ENCODE data around the gene MANF. TPM values are rescaled to one million over a fixed set of nuclear protein-coding genes. Genes with fewer than 3 reads are reported as not detected.

Gene MANF
- total and polyA plus RNA-seq, 2 of the 4 experiments (the other 2 are of a cell fraction) = 65.4 to 122 TPM

DNA sequence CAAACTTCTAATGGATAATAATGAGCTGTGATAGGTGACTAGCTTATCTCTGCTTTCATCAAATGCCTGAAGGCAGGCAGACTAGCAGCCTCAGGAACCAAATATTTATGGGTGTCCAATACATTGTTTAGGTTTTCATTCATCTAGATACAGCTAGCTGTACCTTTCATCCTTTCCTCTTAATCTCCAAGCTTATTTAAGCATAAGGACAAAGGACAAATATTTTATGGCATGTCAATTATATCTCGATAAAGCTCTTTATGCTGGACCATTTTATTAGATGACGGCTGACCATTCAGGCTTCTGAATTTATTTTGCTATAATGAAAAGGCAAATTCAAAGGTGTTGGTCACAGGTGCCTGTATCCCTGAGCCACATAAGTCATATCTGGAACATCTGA, 22.9 kb downstream of the MANF start:
- WGBS, 2 experiments (ENCODE audit: extremely low coverage in 2 of 2, insufficient read length in 1 of 2) = no CpG with 5 or more reads among the region's 2 CpGs
- ATAC-seq (ENCODE audit: low read depth) (no peak), DNase-seq (no peak)
- peaks cover 4% of the 10 kb centered on the region; the same call in 1 of the 2 replicates for H4K20me1 ChIP-seq (ENCODE audit: insufficient read depth, low read length)
- no peak overlapping the region for H2BK5ac ChIP-seq (ENCODE audit: low read depth, low read length, poor library complexity, severe bottlenecking)
- H3K14ac ChIP-seq (replicated peaks; ENCODE audit: low read depth, low read length) = no peak overlapping the region
- no peak overlapping the region for H2AK5ac ChIP-seq (ENCODE audit: low read depth, low read length)
- no peaks in the 10 kb centered on the region for H3K4me1 ChIP-seq (ENCODE audit: control insufficient read depth, insufficient read depth, low read length)
- peaks cover 6% of the 10 kb centered on the region; the same call in 1 of the 2 replicates for H3K9me1 ChIP-seq (ENCODE audit: insufficient read depth, low read length)
- no TSS peak for BruUV-seq (replicated peaks)
- H3K27me3 ChIP-seq (ENCODE audit: control insufficient read depth, insufficient read depth, low read length) = no peaks in the 10 kb centered on the region
- no peak overlapping the region for H3K4ac ChIP-seq (ENCODE audit: low read depth, low read length)
- H2AK9ac ChIP-seq (replicated peaks; ENCODE audit: low read depth, low read length, poor library complexity) = no peak overlapping the region
- dilution Hi-C loops (cut with HindIII; ENCODE audit: low sequenced_read_pairs, unreplicated experiment) (no loop called here), in situ Hi-C loops (cut with MboI; ENCODE audit: low sequenced_read_pairs) (no loop called here), intact Hi-C loops (cut with micrococcal nuclease) (no loop called here)
- no peak overlapping the region for H3K4me2 ChIP-seq (ENCODE audit: low read depth, low read length)
- H3K4me3 ChIP-seq (ENCODE audit: insufficient read depth, low read depth, low read length) = no peak overlapping the region
- H3K9me3 ChIP-seq (ENCODE audit: control insufficient read depth, insufficient read depth, low read length) = no peaks in the 10 kb centered on the region
- ChIA-PET POLR2A (ENCODE audit: unreplicated experiment) (no interaction called here), CTCF (interaction anchor here (1.0 to 1.1 kb wide), 2 partner anchors 9 to 232 kb away, joined by 3 to 4 read pairs; no protein-coding TSS in a partner anchor)
- no peak overlapping the region for H3K56ac ChIP-seq (ENCODE audit: extremely low read depth, insufficient read depth, low read length)
- no peak overlapping the region for H3K9ac ChIP-seq (ENCODE audit: low read depth, low read length)
- peaks cover 16 to 18% of the 10 kb centered on the region in 2 experiments; a peak in 3 of 4 replicates for H3K79me1 ChIP-seq (ENCODE audit: low read depth in 1 of 2, low read length in 2 of 2)
- H4K8ac ChIP-seq (ENCODE audit: low read depth in 2 of 2, low read length in 2 of 2) = no peak overlapping the region
- no peak overlapping the region for H2BK20ac ChIP-seq (ENCODE audit: low read depth, low read length)
- no peak overlapping the region for H4K5ac ChIP-seq (ENCODE audit: low read depth, low read length)
- peaks cover 18% of the 10 kb centered on the region for H3K36me3 ChIP-seq (ENCODE audit: control insufficient read depth, insufficient read depth, low read length)
- H4K91ac ChIP-seq (ENCODE audit: insufficient read depth, low read depth, low read length) = no peak overlapping the region
- H2AFZ ChIP-seq (replicated peaks; ENCODE audit: low read length, poor library complexity) = no peak overlapping the region
- H3K27ac ChIP-seq (ENCODE audit: insufficient read depth, low read length) = no peak overlapping the region
- TF ChIP-seq, protein P1, sequence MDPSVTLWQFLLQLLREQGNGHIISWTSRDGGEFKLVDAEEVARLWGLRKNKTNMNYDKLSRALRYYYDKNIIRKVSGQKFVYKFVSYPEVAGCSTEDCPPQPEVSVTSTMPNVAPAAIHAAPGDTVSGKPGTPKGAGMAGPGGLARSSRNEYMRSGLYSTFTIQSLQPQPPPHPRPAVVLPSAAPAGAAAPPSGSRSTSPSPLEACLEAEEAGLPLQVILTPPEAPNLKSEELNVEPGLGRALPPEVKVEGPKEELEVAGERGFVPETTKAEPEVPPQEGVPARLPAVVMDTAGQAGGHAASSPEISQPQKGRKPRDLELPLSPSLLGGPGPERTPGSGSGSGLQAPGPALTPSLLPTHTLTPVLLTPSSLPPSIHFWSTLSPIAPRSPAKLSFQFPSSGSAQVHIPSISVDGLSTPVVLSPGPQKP (IDR thresholded peaks at IDR 0.05; ENCODE audit: borderline replicate concordance, low read depth, low read length) = no peak
- TF ChIP-seq SMC3 (IDR thresholded peaks at IDR 0.05; ENCODE audit: low read depth, low read length) (no peak), NFE2L2 (IDR thresholded peaks at IDR 0.05; ENCODE audit: low read depth, low read length) (no peak), RCOR1 (IDR thresholded peaks at IDR 0.05; ENCODE audit: insufficient replicate concordance, low read length) (no peak), MXI1 (IDR thresholded peaks at IDR 0.05; ENCODE audit: borderline replicate concordance, low read depth, low read length) (no peak), RFX5 (IDR thresholded peaks at IDR 0.05; ENCODE audit: low read depth, low read length) (no peak), MAZ (IDR thresholded peaks at IDR 0.05; ENCODE audit: borderline replicate concordance, low read depth, low read length) (no peak), FOS (IDR thresholded peaks at IDR 0.05; ENCODE audit: low read depth, low read length) (no peak), POLR2A (IDR thresholded peaks at IDR 0.05; ENCODE audit: low read depth, low read length) (no peak), RAD21 (IDR thresholded peaks at IDR 0.05; ENCODE audit: low read length) (no peak), BHLHE40 (IDR thresholded peaks at IDR 0.05; ENCODE audit: low read depth, low read length) (no peak), MAFK (IDR thresholded peaks at IDR 0.05; ENCODE audit: low read depth, low read length) (no peak), CHD1 (IDR thresholded peaks at IDR 0.05; ENCODE audit: low read depth, low read length) (no peak)
- TF ChIP-seq, protein P2, sequence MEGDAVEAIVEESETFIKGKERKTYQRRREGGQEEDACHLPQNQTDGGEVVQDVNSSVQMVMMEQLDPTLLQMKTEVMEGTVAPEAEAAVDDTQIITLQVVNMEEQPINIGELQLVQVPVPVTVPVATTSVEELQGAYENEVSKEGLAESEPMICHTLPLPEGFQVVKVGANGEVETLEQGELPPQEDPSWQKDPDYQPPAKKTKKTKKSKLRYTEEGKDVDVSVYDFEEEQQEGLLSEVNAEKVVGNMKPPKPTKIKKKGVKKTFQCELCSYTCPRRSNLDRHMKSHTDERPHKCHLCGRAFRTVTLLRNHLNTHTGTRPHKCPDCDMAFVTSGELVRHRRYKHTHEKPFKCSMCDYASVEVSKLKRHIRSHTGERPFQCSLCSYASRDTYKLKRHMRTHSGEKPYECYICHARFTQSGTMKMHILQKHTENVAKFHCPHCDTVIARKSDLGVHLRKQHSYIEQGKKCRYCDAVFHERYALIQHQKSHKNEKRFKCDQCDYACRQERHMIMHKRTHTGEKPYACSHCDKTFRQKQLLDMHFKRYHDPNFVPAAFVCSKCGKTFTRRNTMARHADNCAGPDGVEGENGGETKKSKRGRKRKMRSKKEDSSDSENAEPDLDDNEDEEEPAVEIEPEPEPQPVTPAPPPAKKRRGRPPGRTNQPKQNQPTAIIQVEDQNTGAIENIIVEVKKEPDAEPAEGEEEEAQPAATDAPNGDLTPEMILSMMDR (conservative IDR thresholded peaks at IDR 0.05; ENCODE audit: low read depth, low read length) = no peak
- TF ChIP-seq, protein P3, sequence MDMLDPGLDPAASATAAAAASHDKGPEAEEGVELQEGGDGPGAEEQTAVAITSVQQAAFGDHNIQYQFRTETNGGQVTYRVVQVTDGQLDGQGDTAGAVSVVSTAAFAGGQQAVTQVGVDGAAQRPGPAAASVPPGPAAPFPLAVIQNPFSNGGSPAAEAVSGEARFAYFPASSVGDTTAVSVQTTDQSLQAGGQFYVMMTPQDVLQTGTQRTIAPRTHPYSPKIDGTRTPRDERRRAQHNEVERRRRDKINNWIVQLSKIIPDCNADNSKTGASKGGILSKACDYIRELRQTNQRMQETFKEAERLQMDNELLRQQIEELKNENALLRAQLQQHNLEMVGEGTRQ (IDR thresholded peaks at IDR 0.05; ENCODE audit: low read depth, low read length) = no peak
- no peak overlapping the region for H2BK15ac ChIP-seq (ENCODE audit: low read depth, low read length)
- no peak overlapping the region for H3K23ac ChIP-seq (ENCODE audit: low read depth, low read length)
- H2BK120ac ChIP-seq (ENCODE audit: low read depth, low read length) = no peak overlapping the region
- no peak overlapping the region for H3K18ac ChIP-seq (ENCODE audit: low read depth, low read length)

Data from IMR-90 (cell line).